Renal cortical epithelial cell (primary cell): Measurements from ENCODE around the gene FIGNL2. TPM values are rescaled to one million over a fixed set of nuclear protein-coding genes. Genes with fewer than 3 reads are reported as not detected.

Source experiments
- DNase-seq: peaks from one replicate; pipeline ENCODE4 v3.0.0-alpha.2; 2011; ENCODE audit warnings: low read depth
- total RNA-seq: library from RNA; depleted of rRNA; stranded (reverse); fragments of >200 nt; gene quantifications from 2 replicates; pipeline ENCODE4 v1.2.3, GENCODE V29; 2014

The FIGNL2 gene
- total RNA-seq, 1 donor from 2014 or later, result 5.5 TPM

DNA sequence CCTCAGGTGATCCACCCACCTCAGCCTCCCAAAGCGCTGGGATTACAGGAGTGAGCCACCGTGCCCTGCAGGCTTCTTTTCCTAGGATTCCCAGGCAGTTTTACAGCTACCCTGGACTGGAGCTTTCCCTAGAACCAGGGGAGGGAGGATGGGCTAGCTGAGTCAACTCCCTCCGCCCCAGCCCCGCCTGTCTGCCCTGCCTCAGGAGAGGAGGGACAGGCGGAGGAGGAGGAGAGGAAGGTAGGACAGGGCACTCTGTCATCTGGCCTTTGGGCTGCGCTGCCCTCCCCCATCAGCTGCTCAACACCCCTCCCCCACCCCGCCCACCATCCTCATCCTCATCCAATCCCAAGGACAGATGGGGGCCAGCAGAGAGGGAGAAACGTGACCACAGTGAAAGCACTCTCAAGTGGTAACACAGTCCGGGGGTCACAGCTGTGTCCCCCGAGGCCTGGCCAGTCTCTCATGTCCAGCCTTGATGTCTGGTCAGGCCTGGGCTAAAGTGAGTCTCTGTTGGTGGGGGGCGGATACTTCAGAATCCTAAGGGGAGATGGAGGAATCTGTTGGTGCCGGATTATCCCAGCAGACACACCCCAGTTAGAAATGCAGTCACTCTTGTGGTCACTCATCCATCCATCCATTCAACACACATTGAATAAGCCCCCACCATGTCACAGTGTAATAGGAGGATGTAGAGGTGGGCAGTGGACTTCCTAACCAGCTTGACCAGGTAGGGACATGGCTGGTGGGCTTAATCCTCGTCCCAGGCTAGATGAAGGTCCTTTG lies 12.3 kb downstream of the FIGNL2 start:
- peak; percentile 46 for DNase-seq

DNA sequence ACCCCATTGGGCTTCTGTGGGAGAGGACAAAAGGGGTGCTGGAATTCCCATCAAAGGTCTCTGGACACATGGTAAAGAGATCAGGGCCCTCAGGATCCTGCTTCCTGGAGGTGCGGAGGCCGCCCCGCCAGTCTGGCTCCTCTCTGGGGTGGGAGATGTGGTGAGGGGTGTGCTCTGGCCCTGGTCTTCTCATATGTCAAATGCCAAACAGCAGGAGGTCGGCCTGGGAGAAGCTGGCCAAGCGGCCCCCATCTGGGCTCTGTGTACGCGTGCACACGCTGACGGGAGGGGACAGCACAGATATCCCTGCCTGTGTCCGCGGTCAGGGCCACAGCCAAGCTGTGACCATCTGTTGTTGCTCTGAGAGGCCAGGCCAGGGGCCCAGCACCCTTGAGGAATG lies 14.1 kb downstream of the FIGNL2 start:
- DNase-seq, result no peak

DNA sequence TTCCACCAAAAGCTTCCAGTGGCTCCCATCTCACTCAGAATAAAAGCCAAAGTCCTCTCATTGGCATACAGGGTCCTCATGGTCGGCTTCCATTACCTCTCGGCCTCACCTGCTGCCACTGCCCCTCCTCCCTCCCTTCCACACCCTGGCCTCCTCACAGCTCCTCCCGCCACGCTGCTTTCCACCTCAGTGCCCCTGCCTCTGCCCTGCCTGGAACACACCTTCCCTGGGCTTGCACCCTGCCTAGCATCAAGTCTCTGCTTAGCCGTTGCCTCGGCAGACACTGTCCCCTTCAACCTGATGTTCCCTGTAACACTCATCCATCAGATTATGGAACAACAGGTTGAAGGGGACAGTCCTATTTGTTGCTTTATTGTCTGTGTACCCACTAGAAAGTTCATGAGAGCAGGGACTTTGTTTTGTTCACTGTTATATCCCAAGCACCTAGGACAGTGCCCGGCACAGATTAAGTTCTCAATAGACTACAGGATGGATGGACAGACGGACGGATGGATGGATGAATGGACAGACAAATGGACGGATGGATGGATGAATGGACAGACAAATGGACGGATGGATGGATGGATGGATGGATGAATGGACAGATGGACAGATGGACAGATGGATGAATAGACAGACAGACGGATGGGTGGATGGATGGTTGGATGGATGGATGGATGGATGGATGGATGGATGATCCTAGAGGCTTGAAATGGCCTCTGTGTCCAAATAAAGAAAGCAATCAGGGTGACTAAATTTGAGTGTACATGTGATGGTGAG lies 14.9 kb downstream of the FIGNL2 start:
- no peak for DNase-seq

DNA sequence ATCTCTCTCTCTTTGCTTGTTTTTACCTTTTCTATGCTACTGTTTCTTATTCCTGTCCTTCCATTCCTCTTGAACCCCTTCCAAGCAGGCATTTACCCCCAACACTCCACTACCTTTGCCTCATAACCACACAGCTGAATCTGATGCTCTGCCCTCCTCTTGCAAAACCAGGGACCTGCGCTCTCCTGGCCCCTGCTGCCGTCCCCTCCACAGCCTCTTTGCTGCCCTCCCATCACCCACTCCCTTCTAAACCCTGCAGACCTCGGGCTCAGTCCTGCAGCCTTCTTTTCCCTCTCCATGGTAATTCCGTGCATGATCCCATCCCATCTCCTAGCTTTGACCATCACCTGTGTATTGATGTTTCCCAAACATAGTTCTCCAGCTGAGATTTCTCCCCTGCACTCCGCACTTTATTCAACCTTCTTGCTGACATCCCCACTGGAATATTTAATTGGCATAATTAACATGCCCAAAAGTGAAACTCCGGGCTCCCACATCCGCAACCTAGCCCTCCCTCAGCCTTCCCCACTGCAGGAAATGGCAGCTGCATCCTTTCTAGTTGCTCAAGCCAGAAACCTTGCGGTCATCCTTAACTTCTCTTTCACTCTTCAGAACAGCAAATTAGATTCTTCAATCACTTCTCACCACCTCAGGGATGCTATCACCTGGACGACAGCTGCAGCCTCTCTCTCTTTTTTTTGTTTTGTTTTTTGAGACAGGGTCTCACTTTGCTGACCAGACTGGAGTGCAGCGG lies 16.0 kb downstream of the FIGNL2 start:
- no peak for DNase-seq

DNA sequence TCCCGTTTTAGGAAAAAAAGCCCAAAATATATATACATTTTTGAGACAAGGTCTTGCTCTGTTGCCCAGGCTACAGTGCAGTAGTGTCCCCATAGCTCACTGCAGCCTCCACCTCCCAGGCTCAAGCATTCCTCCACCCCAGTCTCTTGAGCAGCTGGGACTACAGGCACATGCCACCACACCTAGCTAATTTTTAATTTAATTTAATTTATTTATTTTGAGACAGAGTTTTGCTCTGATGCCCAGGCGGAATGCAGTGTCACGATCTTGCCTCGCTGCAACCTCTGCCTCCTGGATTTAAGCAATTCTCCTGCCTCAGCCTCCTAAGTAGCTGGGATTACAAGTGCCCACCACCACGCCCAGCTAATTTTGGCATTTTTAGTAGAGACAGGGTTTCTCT lies 16.7 kb downstream of the FIGNL2 start:
- DNase-seq, result peak; percentile 62

DNA sequence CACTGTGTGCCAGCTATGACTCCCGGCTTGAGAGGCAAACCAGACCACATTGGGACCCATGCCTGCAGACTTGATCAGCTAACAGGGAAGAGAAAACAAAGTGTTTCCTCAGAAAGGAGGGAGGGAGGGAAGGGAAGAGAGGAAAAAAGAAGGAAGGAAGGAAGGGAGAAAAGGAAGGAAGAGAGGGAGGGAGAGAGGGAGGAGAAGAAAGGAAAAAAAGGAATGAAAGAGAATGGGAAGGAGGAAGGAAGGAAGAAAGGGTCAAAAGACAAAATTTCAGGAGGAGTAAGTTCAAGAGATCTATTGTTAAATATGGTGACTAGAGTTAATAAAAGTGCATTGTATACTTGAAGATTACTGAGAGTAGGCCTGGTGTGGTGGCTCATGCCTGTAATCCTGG lies 18.9 kb downstream of the FIGNL2 start:
- DNase-seq, result no peak

DNA sequence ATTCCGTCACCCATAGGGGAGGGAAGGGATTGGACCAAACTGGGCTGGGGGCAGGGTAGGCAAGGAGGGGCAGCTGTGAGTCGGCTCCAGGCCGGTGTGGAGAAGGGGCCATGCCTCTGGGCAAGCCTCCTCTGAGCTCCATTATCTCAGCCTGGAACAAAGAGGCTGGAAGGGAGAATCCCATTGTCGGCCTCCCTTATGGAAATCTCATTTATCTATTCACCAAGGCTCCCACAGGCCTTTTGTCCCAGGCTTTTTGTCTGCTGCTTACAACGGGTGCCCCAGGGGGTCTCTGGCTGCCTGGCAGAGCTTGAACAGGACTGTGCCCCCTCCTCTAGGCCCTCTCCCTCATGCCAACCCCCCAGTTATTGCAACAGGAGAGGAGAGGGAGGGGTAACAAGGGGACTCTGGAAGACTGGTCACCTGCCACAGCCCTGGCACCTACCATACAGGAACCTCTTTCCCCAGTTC lies 19.5 kb downstream of the FIGNL2 start:
- DNase-seq, result no peak

DNA sequence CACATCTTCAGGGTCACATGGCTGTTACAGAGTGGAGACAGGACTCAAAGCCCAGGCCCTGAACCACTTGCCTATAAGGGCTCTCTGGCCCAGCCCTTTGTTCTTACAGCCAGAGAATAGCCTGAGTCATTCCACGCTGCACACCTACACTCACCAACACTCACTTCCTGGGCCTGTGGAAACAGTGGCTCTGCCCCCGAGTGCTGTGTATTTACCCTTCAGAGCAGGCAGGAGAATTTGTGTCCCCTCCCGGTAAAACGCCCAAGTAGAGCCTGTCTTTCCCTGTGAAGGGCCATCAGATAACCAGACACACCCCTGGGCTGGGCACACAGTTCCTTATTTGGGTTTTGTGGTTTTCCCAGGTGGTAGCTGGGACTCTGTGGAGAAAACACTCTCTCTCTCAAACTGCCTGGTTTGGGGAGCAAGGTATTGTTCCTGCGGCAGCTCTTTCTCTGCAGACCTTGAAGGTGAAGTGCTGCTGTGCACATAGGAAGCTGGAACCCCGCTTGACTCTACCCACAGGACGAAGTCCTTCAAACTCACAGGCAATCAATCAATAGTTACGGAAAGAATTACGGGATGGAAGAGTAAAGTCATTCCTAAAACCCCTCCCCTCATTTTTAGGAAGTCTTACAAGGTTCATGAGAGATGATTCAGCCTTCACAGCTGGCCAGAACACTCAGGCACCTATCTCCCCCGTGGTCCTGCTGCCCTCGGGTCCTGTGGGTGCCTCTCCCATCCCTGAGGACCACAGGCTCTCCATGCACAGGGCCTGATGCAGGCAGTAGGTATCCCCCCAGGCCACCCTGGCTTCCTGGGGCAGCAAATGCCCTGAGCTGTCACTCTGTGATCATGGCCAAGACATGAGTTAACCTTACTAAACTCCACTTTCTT lies 20.3 kb downstream of the FIGNL2 start:
- DNase-seq, result peak; percentile 86

DNA sequence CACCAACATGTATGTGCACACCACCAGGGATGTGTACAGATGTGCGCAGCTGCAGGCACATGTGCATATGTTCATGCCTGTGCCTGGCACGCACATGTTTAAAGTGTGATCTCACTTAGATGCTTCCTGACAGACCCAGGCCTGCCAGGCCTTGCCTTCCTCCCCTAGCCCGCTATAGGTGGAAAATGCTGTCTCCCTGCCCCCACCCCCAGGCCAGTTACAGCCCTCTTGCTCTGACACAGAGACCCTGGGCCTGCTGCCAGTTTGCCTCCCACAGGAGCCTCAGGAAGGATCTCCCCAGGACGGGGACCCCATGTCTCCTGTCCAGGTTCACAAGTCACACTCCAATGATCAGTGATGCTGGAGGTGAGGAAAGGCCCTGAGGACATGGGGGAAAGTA lies 21.6 kb downstream of the FIGNL2 start:
- peak; percentile 31 for DNase-seq

DNA sequence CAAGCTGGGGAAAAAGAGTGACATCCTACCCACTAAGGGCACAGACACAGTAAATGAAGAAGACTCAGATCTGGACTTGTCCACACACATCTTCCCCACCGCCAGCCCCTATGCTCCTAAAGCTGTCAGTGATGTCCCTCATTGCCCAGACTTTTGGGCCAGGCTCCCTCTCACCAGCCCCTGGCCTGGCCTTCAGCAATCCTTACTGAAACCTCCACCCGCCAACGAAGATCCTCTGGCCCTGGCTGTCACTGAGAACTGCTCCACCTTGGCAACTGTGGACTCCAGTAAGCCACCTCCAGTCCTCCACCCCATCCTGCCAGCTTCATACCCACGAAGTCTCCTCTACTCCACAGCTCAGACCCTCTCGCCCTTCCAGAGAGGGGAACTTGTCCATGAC lies 23.3 kb downstream of the FIGNL2 start:
- DNase-seq, result no peak

DNA sequence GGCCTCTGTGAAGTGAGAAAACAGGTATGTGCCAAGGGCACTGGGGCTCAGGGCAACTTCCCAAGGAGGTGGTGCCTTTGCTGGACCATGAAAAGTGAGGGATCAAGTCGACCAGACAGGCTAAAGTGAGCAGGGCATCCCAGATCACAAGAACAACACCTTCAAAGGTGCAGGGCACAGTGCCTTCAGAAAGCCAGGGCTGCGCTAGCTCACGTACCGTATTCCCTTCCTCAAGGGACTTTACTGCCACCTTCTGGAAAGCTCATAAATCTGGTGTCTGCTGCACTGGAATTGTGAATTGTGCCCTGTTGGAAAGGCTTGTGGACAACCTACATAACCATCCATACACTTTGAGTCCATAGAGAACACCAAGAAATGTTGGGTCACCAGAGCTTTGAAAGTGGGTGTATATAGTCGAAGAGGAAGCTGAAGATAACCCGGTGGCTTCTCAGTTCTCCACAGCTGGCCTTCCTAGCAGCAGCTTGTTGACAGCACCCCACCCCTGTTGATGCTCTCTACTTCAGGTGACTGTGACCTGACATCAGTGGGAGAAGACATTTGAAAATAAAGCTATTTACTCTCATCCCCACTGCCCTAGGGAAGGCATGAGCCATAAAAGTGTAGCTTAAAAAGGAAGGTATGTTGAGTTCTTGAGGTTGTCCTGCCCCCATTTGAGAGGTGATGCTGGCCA lies 24.5 kb downstream of the FIGNL2 start:
- peak; percentile 70 for DNase-seq

DNA sequence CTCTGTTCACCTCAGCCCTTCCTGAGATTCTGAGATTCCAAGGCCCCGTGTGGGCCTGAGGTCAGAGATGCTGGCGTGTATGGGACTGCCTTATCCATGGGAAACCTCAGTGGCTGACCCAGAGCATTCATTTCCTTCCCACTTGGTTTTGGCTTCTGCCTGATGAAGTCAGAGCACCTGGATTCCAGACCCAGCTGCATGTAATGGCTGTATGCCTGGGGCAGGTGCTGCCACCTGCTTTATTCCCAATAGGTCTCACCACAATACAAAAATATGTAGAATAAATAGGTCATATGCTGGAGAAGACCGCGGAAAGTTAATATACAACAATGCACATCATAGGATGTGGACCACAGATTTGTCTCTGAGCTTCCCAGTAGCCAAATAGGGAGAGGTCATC lies 25.6 kb downstream of the FIGNL2 start:
- DNase-seq, result no peak

DNA sequence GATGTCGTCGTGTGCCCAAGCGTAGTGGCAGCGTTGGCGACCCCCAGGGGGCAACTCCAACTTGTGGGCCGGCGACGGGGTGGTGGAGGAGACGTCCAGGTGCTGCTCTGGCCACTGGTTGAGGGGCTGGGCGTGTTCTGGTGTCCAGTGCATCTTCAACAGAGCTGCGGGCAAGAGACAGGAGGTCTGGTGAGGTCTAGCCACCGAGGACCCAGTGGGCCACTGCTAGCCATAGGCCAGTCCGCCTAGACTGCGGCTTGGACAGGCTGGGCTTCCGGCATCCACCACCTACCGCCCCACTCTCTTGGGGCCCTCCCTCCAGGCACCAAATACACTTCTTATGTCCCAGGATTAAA lies 26.3 kb downstream of the FIGNL2 start:
- DNase-seq, result no peak

DNA sequence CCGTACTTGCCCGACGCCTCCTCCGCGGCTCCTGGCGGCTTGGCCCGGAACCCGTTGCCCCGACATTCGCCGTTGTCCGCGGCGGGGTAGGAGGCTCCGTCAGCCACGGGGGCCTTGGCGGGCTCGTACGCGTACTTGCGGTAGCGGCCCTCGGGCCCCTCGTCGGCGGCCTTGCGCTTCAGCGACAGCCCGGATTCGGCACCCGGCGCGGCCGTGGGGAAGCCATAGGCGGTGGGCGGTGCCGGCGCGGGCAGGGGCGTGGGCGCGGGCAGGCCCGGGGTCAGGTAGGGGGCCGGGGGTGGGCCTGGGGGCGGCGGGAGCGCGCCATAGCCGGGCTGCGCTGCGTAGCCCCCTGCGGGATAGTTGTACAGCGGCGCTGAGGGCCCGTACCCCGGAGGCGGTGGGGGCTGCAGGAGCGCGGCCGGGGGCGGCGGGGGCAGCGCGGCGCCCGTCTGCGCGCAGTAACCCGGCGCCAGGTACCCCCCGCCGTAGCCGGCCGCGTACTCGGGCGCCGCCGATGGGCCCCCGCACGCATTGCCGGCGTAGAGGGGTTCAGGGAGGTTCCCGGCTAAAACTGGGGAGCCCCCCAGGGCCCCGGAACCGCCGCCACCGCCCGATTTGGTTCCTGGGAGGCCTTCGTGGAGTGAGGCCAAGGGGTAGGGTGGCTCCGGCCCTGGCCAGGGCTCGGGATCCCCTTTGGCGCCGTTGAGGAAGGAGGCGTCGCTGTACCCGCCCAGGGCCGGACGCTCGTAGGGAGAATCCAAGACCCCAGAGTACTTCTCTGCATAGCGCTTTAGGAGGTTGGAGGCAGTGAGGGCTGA lies 26.9 kb downstream of the FIGNL2 start:
- DNase-seq, result no peak

DNA sequence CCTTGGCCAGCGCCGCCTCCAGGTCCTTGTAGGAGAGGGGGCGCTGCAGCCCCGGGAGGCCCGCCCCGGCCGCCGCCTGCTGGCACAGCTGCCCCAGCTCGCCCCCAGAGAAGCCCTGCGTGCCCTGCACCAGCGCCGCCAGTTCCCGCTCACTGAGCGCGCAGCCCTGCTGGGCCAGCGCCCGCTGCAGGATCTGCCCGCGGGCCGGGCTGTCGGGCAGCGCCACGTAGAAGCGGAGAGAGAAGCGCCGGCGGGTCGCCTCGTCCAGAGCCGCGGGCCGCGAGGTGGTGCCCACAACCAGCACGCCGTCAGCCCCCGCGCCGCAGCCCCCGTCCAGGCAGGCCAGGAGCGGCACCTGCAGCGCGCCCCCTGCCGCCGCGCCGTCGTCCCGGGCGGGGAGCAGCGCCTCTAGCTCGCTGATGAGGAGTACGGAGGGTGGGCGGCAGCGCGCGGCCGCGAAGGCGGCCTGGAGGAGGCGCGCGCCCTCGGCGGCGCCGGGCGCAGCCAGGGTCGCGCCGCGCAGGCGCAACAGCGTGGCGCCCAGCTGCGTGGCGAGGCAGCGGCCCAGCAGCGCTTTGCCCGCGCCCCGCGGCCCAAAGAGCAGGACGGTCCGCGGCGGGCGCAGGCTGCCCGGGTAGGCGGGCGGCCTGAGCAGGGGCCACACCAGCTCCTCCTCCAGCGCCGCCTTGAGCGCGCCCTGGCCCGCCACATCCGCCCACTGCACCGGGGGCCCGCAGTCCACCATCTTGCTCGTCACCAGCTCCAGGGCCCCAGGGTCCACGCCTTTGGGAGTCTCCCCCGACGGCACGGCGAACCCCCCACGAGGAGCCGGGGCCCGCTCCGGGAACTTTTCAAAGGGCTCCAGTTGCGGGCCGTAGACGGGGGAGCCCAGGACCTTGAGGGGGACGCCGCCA lies 27.7 kb downstream of the FIGNL2 start:
- no peak for DNase-seq

DNA sequence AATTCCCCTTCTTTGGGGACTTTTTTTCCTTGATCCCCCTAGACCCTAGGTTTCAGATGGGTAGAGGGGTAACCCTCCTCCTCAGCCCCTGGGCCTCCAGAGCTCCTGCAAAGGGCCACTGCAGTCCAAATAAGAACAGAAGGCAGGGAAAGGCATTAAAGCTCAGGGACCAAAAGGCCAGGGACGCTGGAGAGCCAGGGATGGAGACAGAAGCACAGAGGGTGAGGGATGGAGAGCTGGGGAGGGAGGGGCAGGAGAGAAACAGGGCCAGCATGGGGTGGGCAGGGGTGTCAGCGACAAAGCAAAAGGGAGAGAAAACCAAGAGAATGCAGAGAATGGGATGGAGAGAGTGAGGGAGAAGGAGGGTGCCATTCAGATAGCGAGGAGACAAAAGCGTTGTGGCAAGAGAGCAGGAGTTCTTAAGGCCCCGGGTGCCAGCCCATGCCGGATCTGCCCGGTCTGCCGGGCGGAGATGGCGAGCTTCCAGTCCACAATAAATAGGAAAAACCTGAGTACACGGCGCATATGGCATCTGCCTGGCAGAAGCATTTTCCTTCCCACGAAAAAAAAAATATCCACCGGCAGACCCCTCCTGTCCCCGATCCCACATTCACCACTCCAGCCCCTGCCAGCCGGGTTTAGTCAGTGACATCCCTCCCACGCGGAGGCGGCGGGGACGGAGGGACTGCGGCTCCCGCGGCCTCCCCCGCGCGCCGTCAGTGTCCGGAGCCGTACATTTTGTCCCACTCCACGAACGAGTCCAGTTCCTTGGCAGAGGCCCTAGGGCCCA lies 28.6 kb downstream of the FIGNL2 start:
- DNase-seq, result no peak

DNA sequence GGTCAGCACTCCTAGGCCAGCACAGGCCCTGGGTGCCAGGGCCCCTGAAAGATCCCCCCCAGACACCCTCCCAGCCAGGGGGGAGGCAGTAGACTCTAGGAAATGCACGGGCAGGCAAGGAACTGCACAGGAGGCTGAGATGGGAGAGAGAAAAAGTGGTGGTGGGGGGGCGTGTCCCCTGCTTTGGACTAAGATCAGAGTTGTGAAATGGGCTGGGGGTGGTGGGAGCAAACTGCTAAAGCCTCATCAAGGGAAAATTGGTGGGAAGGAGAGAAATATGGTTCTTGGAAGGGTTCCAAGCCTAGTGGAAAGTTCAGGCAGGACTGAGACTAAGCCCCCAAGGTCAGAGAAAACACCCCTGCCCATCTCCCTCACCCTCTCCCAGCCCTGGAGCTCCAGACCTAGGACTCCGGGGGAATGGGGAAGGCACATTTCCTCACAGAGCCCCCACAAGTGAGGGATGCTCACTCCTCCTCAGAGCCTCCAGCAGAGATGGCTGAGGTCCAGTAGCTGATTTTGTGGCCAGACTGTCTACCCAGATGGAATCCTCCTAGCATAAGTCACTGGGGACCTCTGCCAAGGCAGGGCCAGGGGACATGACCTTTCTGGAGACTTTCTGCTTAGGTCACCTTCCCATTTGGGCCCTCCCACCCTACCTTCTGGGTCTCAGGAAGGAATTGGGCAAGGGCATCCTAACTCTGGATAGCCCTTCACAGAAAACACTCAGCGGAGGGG lies 29.8 kb downstream of the FIGNL2 start:
- DNase-seq, result peak; percentile 51
